ENCODE measurements around the gene RGN.

DNA sequence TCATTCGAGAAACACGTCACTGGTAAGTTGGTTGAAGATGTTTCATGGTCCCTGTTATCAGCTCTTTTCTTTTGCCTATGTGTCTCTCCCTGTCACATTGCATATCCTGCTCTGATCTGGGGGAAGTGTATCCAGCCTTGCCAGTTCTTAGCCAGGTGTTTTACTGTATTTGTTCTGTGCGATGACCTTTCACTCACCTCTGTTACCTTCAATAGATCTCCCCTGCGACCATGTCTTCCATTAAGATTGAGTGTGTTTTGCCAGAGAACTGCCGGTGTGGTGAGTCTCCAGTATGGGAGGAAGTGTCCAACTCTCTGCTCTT, 2.6 kb downstream of the RGN start:
- TF ChIP-seq EZH2 (IDR thresholded peaks at IDR 0.05; ENCODE audit: low read length, unreplicated experiment) (no peak), CTCF (conservative IDR thresholded peaks at IDR 0.05; ENCODE audit: low read depth, low read length) (no peak)

Measured in PC-3 (cell line).